Measurements from ENCODE around the gene DNAI1. TPM values are rescaled to one million over a fixed set of nuclear protein-coding genes. Genes with fewer than 3 reads are reported as not detected.
A peak's percentile ranks its signal among the peaks of the same experiment; 100 is the strongest.

The DNAI1 gene
- total and polyA plus RNA-seq, 2 of the 13 experiments (the other 11 are each of a cell fraction or from before 2014, with no cell fraction given): not detected

GRCh38 chr9:34493972-34494535, 35.4 kb downstream of the DNAI1 start (continued):
- TF ChIP-seq ZMYM4 (CRISPR knock-in tag; IDR thresholded peaks at IDR 0.05) (no peak), NCOA5 (CRISPR knock-in tag; IDR thresholded peaks at IDR 0.05) (no peak), ISX (CRISPR knock-in tag; conservative IDR thresholded peaks at IDR 0.05) (0 out of 2 replicates have a peak, but pooled peaks have one; percentile 57), ZNF563 (CRISPR knock-in tag; IDR thresholded peaks at IDR 0.05) (no peak), PPARG (CRISPR knock-in tag; conservative IDR thresholded peaks at IDR 0.05) (no peak), HDAC6 (IDR thresholded peaks at IDR 0.05; ENCODE audit: low read depth, low read length) (no peak), ZNF597 (CRISPR knock-in tag; IDR thresholded peaks at IDR 0.05) (no peak), JDP2 (CRISPR knock-in tag; IDR thresholded peaks at IDR 0.05; ENCODE audit: borderline replicate concordance) (no peak), ZNF724P (CRISPR knock-in tag; IDR thresholded peaks at IDR 0.05; ENCODE audit: borderline replicate concordance) (no peak), TGIF2 (CRISPR knock-in tag; IDR thresholded peaks at IDR 0.05) (peak; percentile 30; the same call in 1 of the 2 replicates), TEAD2 (CRISPR knock-in tag; IDR thresholded peaks at IDR 0.05) (no peak), FOXA1 (IDR thresholded peaks at IDR 0.05) (no peak), FOXA1 (CRISPR knock-in tag; IDR thresholded peaks at IDR 0.05) (no peak), ZFX (CRISPR knock-in tag; IDR thresholded peaks at IDR 0.05; ENCODE audit: low read depth) (no peak), ZNF264 (CRISPR knock-in tag; IDR thresholded peaks at IDR 0.05) (0 out of 2 replicates have a peak, but pooled peaks have one; percentile 24), GATAD2A (CRISPR knock-in tag; IDR thresholded peaks at IDR 0.05) (no peak), ZNF646 (CRISPR knock-in tag; IDR thresholded peaks at IDR 0.05) (no peak), TBL1XR1 (IDR thresholded peaks at IDR 0.05; ENCODE audit: borderline replicate concordance, low read length, partially characterized antibody) (no peak), HNRNPLL (IDR thresholded peaks at IDR 0.05; ENCODE audit: low read depth, low read length, poor library complexity, severe bottlenecking) (no peak), ZNF230 (CRISPR knock-in tag; IDR thresholded peaks at IDR 0.05) (no peak), ZBTB46 (CRISPR knock-in tag; IDR thresholded peaks at IDR 0.05; ENCODE audit: borderline replicate concordance) (no peak), REL (CRISPR knock-in tag; conservative IDR thresholded peaks at IDR 0.05) (no peak), FOXC1 (CRISPR knock-in tag; IDR thresholded peaks at IDR 0.05; ENCODE audit: borderline replicate concordance) (no peak)

All from HepG2 (cell line).